Hematopoietic multipotent progenitor cell treated with erythropoietin and hydrocortisone succinate and interleukin-3 and kit ligand, for 6 days (in vitro differentiated cells): ENCODE data around the gene DOCK1.

Source experiments
- DNase-seq: peaks from one replicate; pipeline ENCODE4 v3.0.0-alpha.2; 2015

The DOCK1 gene

GRCh38 chr10:127243490-127244272, 338.5 kb downstream of the DOCK1 start:
- DNase-seq: peak; percentile 57

- no peak for DNase-seq
Observed at GRCh38 chr10:127245456-127245855, 340.2 kb downstream of the DOCK1 start.

- no peak for DNase-seq
Observed at GRCh38 chr10:127250031-127250430, 344.8 kb downstream of the DOCK1 start.

GRCh38 chr10:127252818-127253217, 347.6 kb downstream of the DOCK1 start:
- no peak for DNase-seq

GRCh38 chr10:127254276-127254675, 349.0 kb downstream of the DOCK1 start:
- DNase-seq: peak; percentile 42

- no peak for DNase-seq
Observed at GRCh38 chr10:127257395-127257794, 352.2 kb downstream of the DOCK1 start.

GRCh38 chr10:127259347-127259746, 354.1 kb downstream of the DOCK1 start:
- no peak for DNase-seq

GRCh38 chr10:127262606-127263005, 357.4 kb downstream of the DOCK1 start:
- no peak for DNase-seq

- no peak for DNase-seq
Observed at GRCh38 chr10:127265288-127265687, 360.1 kb downstream of the DOCK1 start.

GRCh38 chr10:127266431-127266830, 361.2 kb downstream of the DOCK1 start:
- no peak for DNase-seq

- no peak for DNase-seq
Observed at GRCh38 chr10:127267442-127267841, 362.2 kb downstream of the DOCK1 start.

- DNase-seq: no peak
Observed at GRCh38 chr10:127272076-127272475, 366.8 kb downstream of the DOCK1 start.

GRCh38 chr10:127275272-127275671, 370.0 kb downstream of the DOCK1 start:
- DNase-seq: no peak

GRCh38 chr10:127275793-127276450, 370.7 kb downstream of the DOCK1 start:
- no peak for DNase-seq

GRCh38 chr10:127276794-127277462, 371.7 kb downstream of the DOCK1 start:
- DNase-seq: no peak

- DNase-seq: no peak
Observed at GRCh38 chr10:127278001-127278400, 372.8 kb downstream of the DOCK1 start.

- no peak for DNase-seq
Observed at GRCh38 chr10:127279334-127279774, 374.1 kb downstream of the DOCK1 start.

GRCh38 chr10:127280446-127280845, 375.2 kb downstream of the DOCK1 start:
- DNase-seq: no peak

- no peak for DNase-seq
Observed at GRCh38 chr10:127283017-127283416, 377.8 kb downstream of the DOCK1 start.

- DNase-seq: no peak
Observed at GRCh38 chr10:127283576-127283975, 378.3 kb downstream of the DOCK1 start.

GRCh38 chr10:127290850-127291249, 385.6 kb downstream of the DOCK1 start:
- no peak for DNase-seq

GRCh38 chr10:127291329-127291728, 386.1 kb downstream of the DOCK1 start:
- DNase-seq: no peak

GRCh38 chr10:127292888-127293287, 387.7 kb downstream of the DOCK1 start:
- DNase-seq: no peak

GRCh38 chr10:127293640-127294039, 388.4 kb downstream of the DOCK1 start:
- DNase-seq: peak; percentile 31
